GOT3 (cell line): ENCODE measurements around the gene TBL3.
"Not testable (repeated sequence)": the region's sequence is repeated elsewhere in the genome, so short reads cannot be mapped to it uniquely, and the experiment has no call there.

Experiments used
- DNase-seq: peaks from one replicate; lab custom pipeline; 2025; ENCODE audit warnings: mixed read lengths; lab: John Stamatoyannopoulos, UW

Gene TBL3

GRCh38 chr16:1971796-1972489, at the start of gene TBL3:
Gene TBL3 (plus strand): TSS chr16:1972053. CDS start chr16:1972165, 112 bp downstream.
- peak; percentile 87 for DNase-seq

- no peak for DNase-seq
Observed at GRCh38 chr16:1922357-1922756, 49.5 kb upstream of the TBL3 start.

- no peak for DNase-seq
Observed at GRCh38 chr16:1923299-1924034, 48.4 kb upstream of the TBL3 start.

GRCh38 chr16:1924095-1924494, 47.8 kb upstream of the TBL3 start:
- DNase-seq: no peak

- no peak for DNase-seq
Observed at GRCh38 chr16:1926271-1926670, 45.6 kb upstream of the TBL3 start.

GRCh38 chr16:1929105-1929504, 42.7 kb upstream of the TBL3 start:
- DNase-seq: no peak

- DNase-seq: peak; percentile 74
Observed at GRCh38 chr16:1929578-1930337, 42.1 kb upstream of the TBL3 start.

- no peak for DNase-seq
Observed at GRCh38 chr16:1930338-1930720, 41.5 kb upstream of the TBL3 start.

- no peak for DNase-seq
Observed at GRCh38 chr16:1932050-1933028, 39.5 kb upstream of the TBL3 start.

GRCh38 chr16:1933097-1933661, 38.7 kb upstream of the TBL3 start:
- DNase-seq: no peak

- no peak for DNase-seq
Observed at GRCh38 chr16:1936945-1937479, 34.8 kb upstream of the TBL3 start.

GRCh38 chr16:1938316-1938715, 33.5 kb upstream of the TBL3 start:
- no peak for DNase-seq

- no peak for DNase-seq
Observed at GRCh38 chr16:1938910-1939309, 32.9 kb upstream of the TBL3 start.

GRCh38 chr16:1939833-1940232, 32.0 kb upstream of the TBL3 start:
- not testable (repeated sequence) for DNase-seq

- no peak for DNase-seq
Observed at GRCh38 chr16:1940273-1941161, 31.3 kb upstream of the TBL3 start.

GRCh38 chr16:1941162-1942046, 30.4 kb upstream of the TBL3 start:
- DNase-seq: no peak

- no peak for DNase-seq
Observed at GRCh38 chr16:1942047-1942809, 29.6 kb upstream of the TBL3 start.
